Stimulated activated naive CD8-positive, alpha-beta T cell treated with anti-CD3 and anti-CD28 coated beads, Interleukin-15, Interleukin-2, amounts not matched to agents 100 ng/mL and 50 ng/mL, for 24 hours (primary cell): ENCODE measurements around the gene KDM4D.
"Not testable (repeated sequence)": the region's sequence is repeated elsewhere in the genome, so short reads cannot be mapped to it uniquely, and the experiment has no call there.

Source experiments
- H3K27ac Mint-ChIP-seq: one replicate; pipeline ENCODE4 v1.8.0; 2021; ENCODE audit warnings: mild to moderate bottlenecking, mixed read lengths
- H3K27me3 Mint-ChIP-seq: one replicate; pipeline ENCODE4 v1.8.0; 2021; ENCODE audit warnings: mixed read lengths
- H3K36me3 Mint-ChIP-seq: one replicate; pipeline ENCODE4 v1.8.0; 2021; ENCODE audit warnings: low read depth, mixed read lengths
- H3K4me1 Mint-ChIP-seq: one replicate; pipeline ENCODE4 v1.8.0; 2021; ENCODE audit warnings: low read depth, mixed read lengths
- H3K4me3 Mint-ChIP-seq: one replicate; pipeline ENCODE4 v1.8.0; 2021; ENCODE audit warnings: mild to moderate bottlenecking, mixed read lengths
- H3K9me3 Mint-ChIP-seq: one replicate; pipeline ENCODE4 v1.8.0; 2021; ENCODE audit warnings: mixed read lengths

The KDM4D gene

GRCh38 chr11:94975599-94975998, 2.1 kb downstream of the KDM4D start:
- Mint-ChIP-seq H3K36me3 (peaks cover 14% of the 10 kb centered on the region), H3K27ac (no peak overlapping the region), H3K9me3 (no peaks in the 10 kb centered on the region), H3K4me1 (peaks cover 38% of the 10 kb centered on the region), H3K27me3 (no peaks in the 10 kb centered on the region), H3K4me3 (no peak overlapping the region)

GRCh38 chr11:94987378-94987777, 13.9 kb downstream of the KDM4D start:
- H3K9me3 Mint-ChIP-seq: no peaks in the 10 kb centered on the region
- H3K4me3 Mint-ChIP-seq: no peak overlapping the region
- no peak overlapping the region for H3K27ac Mint-ChIP-seq
- H3K4me1 Mint-ChIP-seq: no peaks in the 10 kb centered on the region
- peaks cover 20% of the 10 kb centered on the region for H3K27me3 Mint-ChIP-seq
- no peaks in the 10 kb centered on the region for H3K36me3 Mint-ChIP-seq

GRCh38 chr11:94988748-94989147, 15.2 kb downstream of the KDM4D start:
- Mint-ChIP-seq H3K27me3 (peaks cover 20% of the 10 kb centered on the region), H3K36me3 (no peaks in the 10 kb centered on the region), H3K9me3 (no peaks in the 10 kb centered on the region), H3K4me1 (no peaks in the 10 kb centered on the region), H3K27ac (no peak overlapping the region), H3K4me3 (no peak overlapping the region)

GRCh38 chr11:94993400-94993943, 20.0 kb downstream of the KDM4D start:
- Mint-ChIP-seq H3K4me1 (no peaks in the 10 kb centered on the region), H3K4me3 (no peak overlapping the region), H3K27ac (no peak overlapping the region), H3K36me3 (no peaks in the 10 kb centered on the region), H3K9me3 (no peaks in the 10 kb centered on the region), H3K27me3 (peaks cover 7% of the 10 kb centered on the region)

GRCh38 chr11:94997437-94997836, 23.9 kb downstream of the KDM4D start:
- Mint-ChIP-seq H3K4me1 (no peaks in the 10 kb centered on the region), H3K9me3 (no peaks in the 10 kb centered on the region), H3K36me3 (no peaks in the 10 kb centered on the region), H3K4me3 (no peak overlapping the region), H3K27ac (no peak overlapping the region), H3K27me3 (no peaks in the 10 kb centered on the region)

DNA sequence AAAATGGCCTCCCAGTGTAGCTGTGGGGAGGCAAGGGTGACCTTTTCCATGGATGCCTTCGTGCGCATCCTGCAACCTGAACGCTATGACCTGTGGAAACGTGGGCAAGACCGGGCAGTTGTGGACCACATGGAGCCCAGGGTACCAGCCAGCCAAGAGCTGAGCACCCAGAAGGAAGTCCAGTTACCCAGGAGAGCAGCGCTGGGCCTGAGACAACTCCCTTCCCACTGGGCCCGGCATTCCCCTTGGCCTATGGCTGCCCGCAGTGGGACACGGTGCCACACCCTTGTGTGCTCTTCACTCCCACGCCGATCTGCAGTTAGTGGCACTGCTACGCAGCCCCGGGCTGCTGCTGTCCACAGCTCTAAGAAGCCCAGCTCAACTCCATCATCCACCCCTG, 24.8 kb downstream of the KDM4D start:
- H3K27ac Mint-ChIP-seq: no peak overlapping the region
- H3K4me3 Mint-ChIP-seq: no peak overlapping the region
- no peaks in the 10 kb centered on the region for H3K9me3 Mint-ChIP-seq
- H3K4me1 Mint-ChIP-seq: no peaks in the 10 kb centered on the region
- H3K36me3 Mint-ChIP-seq: no peaks in the 10 kb centered on the region
- H3K27me3 Mint-ChIP-seq: no peaks in the 10 kb centered on the region

DNA sequence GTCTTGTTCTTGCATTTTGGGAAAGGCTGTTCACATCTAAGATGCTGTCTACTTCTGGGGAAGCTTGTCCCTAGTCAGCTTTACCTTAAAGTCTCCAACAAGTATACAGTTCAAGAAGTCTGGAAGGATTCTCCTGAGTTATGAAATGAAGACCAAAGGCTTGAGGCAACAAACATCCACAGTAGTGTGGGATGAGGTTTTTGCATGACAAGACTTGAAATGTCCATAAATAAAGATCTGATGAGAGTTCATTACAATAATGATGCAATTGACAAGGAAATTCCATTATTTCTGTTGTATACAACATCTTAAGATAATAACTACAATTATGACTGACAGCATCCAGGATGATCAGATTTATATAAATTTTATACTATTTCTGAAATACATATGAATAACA, 30.2 kb downstream of the KDM4D start:
- no peaks in the 10 kb centered on the region for H3K4me1 Mint-ChIP-seq
- peaks cover 20% of the 10 kb centered on the region for H3K27me3 Mint-ChIP-seq
- H3K36me3 Mint-ChIP-seq: no peaks in the 10 kb centered on the region
- H3K9me3 Mint-ChIP-seq: no peaks in the 10 kb centered on the region
- H3K4me3 Mint-ChIP-seq: no peak overlapping the region
- H3K27ac Mint-ChIP-seq: no peak overlapping the region

DNA sequence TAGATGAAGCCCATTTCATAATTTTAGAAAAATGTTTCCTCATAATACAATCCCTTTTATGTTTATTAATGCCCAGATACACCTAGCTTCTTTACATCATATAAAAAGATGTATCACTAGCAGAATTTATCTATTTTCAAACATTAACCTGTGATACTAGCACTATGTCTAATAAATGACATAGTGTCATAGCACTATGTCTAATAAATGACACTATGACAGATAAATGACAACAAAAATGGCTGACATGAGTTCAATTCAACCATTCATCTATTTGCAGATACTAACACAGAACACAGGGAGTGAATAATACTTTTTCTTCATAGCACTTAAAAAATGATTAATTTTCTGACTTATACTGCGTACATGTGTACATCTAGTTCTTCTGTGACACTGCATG, 32.1 kb downstream of the KDM4D start:
- H3K27me3 Mint-ChIP-seq: peaks cover 28% of the 10 kb centered on the region
- no peak overlapping the region for H3K27ac Mint-ChIP-seq
- H3K4me1 Mint-ChIP-seq: no peaks in the 10 kb centered on the region
- no peak overlapping the region for H3K4me3 Mint-ChIP-seq
- H3K36me3 Mint-ChIP-seq: no peaks in the 10 kb centered on the region
- no peaks in the 10 kb centered on the region for H3K9me3 Mint-ChIP-seq

GRCh38 chr11:95011376-95011775, 37.9 kb downstream of the KDM4D start:
- Mint-ChIP-seq H3K4me3 (no peak overlapping the region), H3K27ac (no peak overlapping the region), H3K9me3 (no peaks in the 10 kb centered on the region), H3K36me3 (no peaks in the 10 kb centered on the region), H3K4me1 (no peaks in the 10 kb centered on the region), H3K27me3 (peaks cover 24% of the 10 kb centered on the region)

DNA sequence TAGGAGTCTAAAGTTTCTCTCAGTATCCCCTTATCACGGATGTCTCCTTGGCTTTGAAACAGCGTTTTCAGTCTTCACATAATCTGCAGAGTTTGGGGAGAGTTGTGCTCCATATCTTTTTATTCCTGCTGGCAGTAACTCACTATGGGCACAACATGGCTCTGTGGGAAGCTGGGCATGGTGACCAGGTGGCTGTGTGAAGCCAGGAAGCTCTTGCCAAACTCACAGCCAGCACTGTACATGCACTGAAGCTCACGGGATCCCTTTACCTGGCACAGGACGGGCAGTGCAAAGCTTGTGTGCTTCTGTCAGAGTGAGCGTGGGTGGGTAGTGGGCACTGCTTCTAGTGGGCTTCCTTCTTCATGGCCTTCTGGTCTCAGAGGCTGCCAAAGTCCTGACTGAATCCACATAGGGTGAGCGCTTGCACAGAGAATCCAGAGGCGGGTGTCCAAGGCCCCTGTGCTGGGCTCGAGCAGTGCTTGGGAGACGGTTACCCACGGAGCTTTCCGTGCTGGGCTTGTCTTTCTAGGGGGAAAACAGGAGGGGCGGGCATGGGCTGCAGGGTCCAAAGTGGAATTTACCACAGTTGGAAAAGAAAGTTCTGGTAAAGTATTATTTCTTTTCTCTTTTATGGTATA, 40.8 kb downstream of the KDM4D start:
- Mint-ChIP-seq H3K27ac (no peak overlapping the region), H3K36me3 (no peaks in the 10 kb centered on the region), H3K4me1 (no peaks in the 10 kb centered on the region), H3K9me3 (no peaks in the 10 kb centered on the region), H3K4me3 (no peak overlapping the region), H3K27me3 (peaks cover 14% of the 10 kb centered on the region)

- H3K27me3 Mint-ChIP-seq: peaks cover 6% of the 10 kb centered on the region
- no peak overlapping the region for H3K4me3 Mint-ChIP-seq
- no peak overlapping the region for H3K27ac Mint-ChIP-seq
- H3K4me1 Mint-ChIP-seq: no peaks in the 10 kb centered on the region
- no peaks in the 10 kb centered on the region for H3K36me3 Mint-ChIP-seq
- no peaks in the 10 kb centered on the region for H3K9me3 Mint-ChIP-seq
Observed at GRCh38 chr11:95016139-95016538, 42.6 kb downstream of the KDM4D start.

GRCh38 chr11:95021468-95021867, 48.0 kb downstream of the KDM4D start:
- H3K27ac Mint-ChIP-seq, H3K4me1 Mint-ChIP-seq, H3K27me3 Mint-ChIP-seq, H3K36me3 Mint-ChIP-seq, H3K9me3 Mint-ChIP-seq, H3K4me3 Mint-ChIP-seq: not testable (repeated sequence)

DNA sequence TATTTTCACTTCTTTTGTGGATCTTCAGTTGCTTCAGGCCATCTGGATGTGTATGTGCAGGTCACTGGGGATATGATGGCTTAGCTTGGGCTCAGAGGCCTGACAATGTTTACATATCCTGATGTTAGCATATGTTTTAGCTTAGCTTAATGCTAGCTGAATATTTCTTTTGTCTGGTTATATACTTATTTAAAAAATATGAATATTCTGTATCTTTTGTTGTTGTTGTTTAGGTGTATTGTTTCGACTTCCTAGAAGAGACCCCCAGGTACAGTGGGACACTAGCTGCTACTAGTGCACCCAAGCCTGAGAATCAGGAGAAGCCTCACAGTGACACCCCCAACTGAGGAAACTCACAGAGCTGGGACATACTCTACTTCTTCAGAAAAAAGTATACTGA, 51.4 kb downstream of the KDM4D start, which contains the start of gene KDM4E:
TSS of gene KDM4E (plus strand) at position 301 of the 400 bp plus-strand sequence. CDS start 300 bp downstream, outside the sequence.
- Mint-ChIP-seq H3K4me1 (no peaks in the 10 kb centered on the region), H3K36me3 (no peaks in the 10 kb centered on the region), H3K4me3 (no peak within 1 kb of the TSS), H3K27ac (no peak within 1 kb of the TSS), H3K9me3 (no peaks in the 10 kb centered on the region), H3K27me3 (no peaks in the 10 kb centered on the region)

DNA sequence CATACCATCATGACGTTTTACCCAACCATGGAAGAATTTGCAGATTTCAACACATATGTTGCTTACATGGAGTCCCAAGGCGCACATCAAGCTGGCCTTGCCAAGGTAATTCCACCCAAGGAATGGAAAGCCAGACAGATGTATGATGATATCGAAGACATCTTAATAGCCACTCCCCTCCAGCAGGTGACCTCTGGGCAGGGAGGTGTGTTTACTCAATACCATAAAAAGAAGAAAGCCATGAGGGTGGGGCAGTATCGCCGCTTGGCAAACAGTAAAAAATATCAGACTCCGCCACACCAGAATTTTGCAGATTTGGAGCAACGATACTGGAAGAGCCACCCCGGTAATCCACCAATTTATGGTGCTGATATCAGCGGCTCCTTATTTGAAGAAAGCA, 52.1 kb downstream of the KDM4D start:
- H3K9me3 Mint-ChIP-seq, H3K27ac Mint-ChIP-seq, H3K36me3 Mint-ChIP-seq, H3K4me1 Mint-ChIP-seq, H3K27me3 Mint-ChIP-seq, H3K4me3 Mint-ChIP-seq: not testable (repeated sequence)

DNA sequence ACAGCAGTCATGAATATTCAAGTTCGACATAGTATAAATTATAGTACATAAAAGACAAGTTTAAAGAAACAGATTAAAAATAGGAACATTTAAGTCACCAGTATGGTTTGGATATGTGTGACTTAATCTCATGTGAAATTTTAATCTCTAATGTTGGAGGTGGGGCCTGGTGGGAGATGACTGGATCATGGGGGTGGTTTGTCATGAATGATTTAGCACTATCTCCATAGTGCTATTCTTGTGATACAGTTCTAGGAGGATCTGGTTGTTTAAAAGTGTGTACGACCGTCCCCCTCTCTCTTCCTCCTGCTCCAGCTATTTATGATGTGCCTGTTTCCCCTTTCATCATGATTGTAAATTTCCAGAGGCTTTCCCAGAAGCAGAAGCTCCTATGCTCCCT, 54.8 kb downstream of the KDM4D start:
- Mint-ChIP-seq H3K36me3 (no peaks in the 10 kb centered on the region), H3K27ac (no peak overlapping the region), H3K4me1 (no peaks in the 10 kb centered on the region), H3K27me3 (peaks cover 5% of the 10 kb centered on the region), H3K4me3 (no peak overlapping the region), H3K9me3 (no peaks in the 10 kb centered on the region)

GRCh38 chr11:95033051-95033450, 59.5 kb downstream of the KDM4D start:
- H3K27ac Mint-ChIP-seq: no peak overlapping the region
- H3K4me1 Mint-ChIP-seq: no peaks in the 10 kb centered on the region
- no peaks in the 10 kb centered on the region for H3K9me3 Mint-ChIP-seq
- H3K36me3 Mint-ChIP-seq: no peaks in the 10 kb centered on the region
- no peak overlapping the region for H3K4me3 Mint-ChIP-seq
- H3K27me3 Mint-ChIP-seq: peaks cover 25% of the 10 kb centered on the region
